Fibroblast of mammary gland (primary cell): Measurements from ENCODE around the gene CEND1.
A peak's percentile ranks its signal among the peaks of the same experiment; 100 is the strongest.

Experiments
- DNase-seq: peaks from one replicate; pipeline ENCODE4 v3.0.0-alpha.2; 2010; ENCODE audit warnings: low read depth
- H3K4me3 ChIP-seq: 2 replicates; pipeline ENCODE4 v1.5.1; 2011; ENCODE audit warnings: low read depth, mild to moderate bottlenecking, low read length, moderate library complexity; ENCODE audit not compliant: control insufficient read depth
- TF ChIP-seq, protein P1 (sequence below): conservative IDR thresholded peaks from 2 replicates; pipeline ENCODE4 v1.5.1; 2011; ENCODE audit warnings: low read depth, low read length, inconsistent platforms; ENCODE audit not compliant: control insufficient read depth, insufficient read depth

CEND1 gene

DNA sequence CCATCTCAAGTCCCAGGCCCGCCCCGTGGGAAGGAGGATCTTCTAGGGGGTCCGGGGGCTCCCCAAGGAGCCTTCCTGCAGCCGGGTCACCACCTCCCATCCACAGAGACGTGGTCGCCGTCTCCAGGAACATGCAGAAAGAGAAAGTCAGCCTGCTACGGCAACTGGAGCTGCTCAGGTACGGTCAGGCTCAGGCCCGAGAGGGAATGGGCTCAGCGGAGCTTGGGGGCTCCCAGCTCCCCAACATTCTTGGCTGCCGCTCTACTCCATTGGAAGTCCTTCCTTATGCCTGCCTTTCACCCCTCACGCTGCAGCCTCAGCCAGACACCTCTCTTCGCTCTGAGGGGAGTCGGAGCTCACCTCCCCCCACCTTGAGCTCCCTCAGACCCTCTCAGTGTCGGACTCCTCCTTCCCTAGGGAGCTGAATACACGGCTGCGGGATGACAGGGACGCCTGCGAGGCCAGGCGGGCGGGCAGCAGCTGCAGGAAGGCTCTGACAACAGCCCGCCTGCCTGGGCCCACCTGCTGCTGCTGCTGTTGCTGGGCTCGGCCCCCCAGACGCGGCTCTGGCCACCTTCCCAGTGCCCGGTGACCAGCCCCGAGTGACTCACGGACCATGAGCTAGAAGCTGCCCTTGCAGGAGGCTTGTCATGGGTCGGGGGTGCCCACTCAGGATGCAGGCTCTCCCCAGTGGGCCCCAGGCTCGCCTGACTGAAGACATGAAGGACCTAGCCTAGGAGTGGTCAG is 41.4 kb upstream of the CEND1 start:
- no peak overlapping the region for H3K4me3 ChIP-seq
- TF ChIP-seq, protein P1, sequence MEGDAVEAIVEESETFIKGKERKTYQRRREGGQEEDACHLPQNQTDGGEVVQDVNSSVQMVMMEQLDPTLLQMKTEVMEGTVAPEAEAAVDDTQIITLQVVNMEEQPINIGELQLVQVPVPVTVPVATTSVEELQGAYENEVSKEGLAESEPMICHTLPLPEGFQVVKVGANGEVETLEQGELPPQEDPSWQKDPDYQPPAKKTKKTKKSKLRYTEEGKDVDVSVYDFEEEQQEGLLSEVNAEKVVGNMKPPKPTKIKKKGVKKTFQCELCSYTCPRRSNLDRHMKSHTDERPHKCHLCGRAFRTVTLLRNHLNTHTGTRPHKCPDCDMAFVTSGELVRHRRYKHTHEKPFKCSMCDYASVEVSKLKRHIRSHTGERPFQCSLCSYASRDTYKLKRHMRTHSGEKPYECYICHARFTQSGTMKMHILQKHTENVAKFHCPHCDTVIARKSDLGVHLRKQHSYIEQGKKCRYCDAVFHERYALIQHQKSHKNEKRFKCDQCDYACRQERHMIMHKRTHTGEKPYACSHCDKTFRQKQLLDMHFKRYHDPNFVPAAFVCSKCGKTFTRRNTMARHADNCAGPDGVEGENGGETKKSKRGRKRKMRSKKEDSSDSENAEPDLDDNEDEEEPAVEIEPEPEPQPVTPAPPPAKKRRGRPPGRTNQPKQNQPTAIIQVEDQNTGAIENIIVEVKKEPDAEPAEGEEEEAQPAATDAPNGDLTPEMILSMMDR: no peak
- no peak for DNase-seq

DNA sequence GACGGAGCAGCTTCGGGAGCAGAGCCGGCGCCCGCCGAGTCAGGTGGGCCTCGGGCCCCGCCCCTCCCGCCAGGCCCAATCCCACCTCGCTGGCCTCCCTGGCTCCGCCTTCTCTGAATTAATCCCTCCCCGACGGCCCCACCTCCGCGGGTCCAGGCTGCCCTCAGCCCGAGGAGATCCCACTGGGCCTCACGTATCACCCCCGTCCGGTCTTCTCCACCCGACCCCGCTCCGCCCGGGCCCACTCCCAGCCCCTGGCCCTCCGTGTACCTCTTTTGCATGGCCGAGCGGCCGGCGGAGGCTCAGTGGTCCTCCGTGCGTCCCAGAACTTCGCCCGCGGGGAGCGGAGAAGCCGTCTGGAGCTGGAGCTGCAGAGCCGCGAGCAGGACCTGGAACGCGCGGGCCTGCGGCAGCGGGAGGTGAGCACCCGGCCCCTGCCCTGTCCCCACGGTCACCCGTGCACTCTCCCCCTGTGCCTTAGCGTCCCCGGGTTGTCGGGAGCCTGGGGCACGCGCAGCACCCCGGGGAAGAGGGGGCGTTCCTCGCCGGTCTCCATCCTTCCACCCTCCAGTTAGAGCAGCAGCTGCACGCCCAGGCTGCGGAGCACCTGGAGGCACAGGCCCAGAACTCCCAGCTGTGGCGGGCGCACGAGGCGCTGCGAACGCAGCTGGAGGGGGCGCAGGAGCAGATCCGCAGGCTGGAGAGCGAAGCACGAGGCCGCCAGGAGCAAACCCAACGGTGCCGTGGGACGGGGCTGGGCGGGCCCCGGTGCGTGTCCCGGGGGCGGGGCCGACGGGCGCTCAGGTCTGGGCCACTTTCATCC is 40.6 kb upstream of the CEND1 start:
- DNase-seq: no peak
- peak overlapping the region; percentile 10 for H3K4me3 ChIP-seq
- TF ChIP-seq, protein P1: no peak

DNA sequence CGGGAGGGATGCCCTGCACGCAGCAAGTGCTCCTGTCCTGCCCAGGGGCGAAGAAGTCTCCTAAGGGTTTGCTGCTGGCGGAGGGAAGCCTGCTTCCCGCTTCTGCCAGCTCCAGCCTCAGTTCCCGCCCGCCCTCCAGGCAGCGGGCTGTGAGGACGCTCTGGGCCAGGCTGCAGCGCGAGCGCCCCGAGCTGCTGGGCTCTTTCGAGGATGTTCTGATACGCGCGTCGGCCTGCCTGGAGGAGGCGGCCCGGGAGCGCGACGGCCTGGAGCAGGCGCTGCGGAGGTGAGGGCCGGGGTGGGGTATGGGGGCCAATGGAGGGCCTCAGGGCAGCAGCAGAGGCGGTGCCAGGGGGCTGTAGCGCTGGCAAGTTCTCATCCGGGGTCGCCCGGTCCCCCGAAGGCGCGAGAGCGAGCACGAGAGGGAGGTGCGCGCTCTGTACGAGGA is 40.0 kb upstream of the CEND1 start:
- peak overlapping the region; percentile 16 for H3K4me3 ChIP-seq
- TF ChIP-seq, protein P1: no peak

DNA sequence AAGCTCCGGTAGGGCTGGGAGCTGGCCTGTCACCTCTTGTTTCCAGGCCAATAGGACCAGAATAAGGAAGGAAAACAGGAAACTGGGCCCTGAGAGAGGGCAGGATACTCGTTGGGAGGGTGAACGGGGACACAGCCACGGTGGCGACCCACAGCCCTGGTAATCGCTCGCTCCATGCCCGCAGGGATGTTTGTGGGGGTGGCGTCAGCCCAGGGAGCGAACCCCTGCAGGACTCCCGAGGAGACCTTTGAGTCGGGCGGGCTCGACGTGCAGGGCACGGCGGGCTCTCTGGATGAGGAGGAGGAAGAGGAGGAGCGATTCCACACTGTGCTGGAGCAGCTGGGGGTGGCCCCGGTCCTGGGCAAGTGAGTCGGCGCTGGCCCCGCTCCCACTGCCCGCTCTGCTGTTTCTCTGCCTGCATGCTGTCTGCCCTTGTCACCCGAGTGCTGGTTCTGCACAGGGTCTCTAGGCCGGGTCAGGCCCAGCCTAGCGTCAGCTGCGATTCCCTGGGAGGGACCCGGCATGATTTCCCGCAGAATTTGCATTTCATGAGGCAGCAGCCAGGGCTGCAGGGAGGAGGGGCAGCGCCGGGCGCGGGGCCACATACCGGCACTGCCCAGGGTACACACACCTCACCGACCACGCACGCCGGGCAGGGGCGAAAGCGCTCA is 39.4 kb upstream of the CEND1 start:
- DNase-seq: no peak
- TF ChIP-seq, protein P1: no peak
- no peak overlapping the region for H3K4me3 ChIP-seq

More for the DNA sequence above, 40.0 kb upstream of the CEND1 start:
- DNase-seq: no peak

DNA sequence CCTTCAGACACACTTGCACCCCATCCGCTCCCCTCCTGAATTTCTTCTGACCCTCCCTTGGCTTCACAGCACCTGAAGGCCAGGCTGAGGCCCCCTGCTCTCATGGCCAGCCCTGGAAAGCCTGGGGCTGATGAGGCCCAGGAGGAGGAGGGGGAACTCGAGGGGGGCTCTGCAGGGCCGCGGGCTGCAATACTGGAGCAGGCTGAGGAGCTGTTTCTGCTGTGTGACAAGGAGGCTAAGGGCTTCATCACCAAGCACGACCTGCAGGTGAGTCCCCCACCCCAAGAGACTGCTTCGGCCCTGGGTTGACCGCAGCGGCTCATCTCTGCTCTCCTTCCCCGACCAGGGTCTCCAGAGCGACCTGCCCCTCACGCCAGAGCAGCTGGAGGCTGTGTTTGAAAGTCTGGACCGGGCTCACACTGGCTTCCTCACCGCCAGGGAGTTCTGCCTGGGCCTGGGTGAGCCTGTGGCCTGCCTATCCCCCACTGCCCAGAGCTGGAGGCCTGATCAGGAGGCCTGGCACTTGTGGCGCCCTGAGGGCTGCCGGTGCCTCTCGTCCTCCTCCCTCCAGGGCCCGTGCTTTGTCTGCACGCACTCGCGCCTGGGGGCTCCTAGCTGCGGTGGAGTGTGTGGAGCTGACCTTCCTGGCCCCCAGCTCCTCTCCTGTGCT is 38.8 kb upstream of the CEND1 start:
- H3K4me3 ChIP-seq: no peak overlapping the region
- DNase-seq: no peak
- TF ChIP-seq, protein P1: no peak

DNA sequence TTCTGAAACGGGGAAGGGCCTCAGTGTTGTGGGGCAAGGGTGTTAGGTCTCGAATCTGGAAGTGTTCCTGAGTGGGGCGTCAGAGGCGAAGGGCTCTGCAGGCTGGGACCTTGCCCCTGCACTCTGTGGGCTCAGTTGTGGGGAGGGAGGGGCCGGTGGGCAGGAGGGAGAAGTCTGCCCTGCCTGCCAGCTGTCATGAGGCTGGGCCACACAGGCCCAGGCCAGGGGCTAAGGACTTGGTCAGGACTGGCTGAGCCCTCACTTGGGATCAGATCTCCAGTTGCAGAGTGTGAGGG is 38.0 kb upstream of the CEND1 start, which contains the start of gene CRACR2B:
Gene CRACR2B (plus strand): TSS at position 23 of the 296 bp plus-strand sequence. CDS start 689 bp downstream, outside the sequence.
- no peak for DNase-seq
- H3K4me3 ChIP-seq: no peak within 1 kb of the TSS
- TF ChIP-seq, protein P1: no peak
